GM19239 (cell line): ENCODE results near the gene DOCK9.

Experiments used
- DNase-seq: peaks from one replicate; pipeline ENCODE4 v3.0.0; 2011; ENCODE audit warnings: low spot score; ENCODE audit not compliant: insufficient read length
- FAIRE-seq: peaks from 2 replicates; lab custom pipeline; 2011; peaks lifted over from hg19 to GRCh38; lab: Jason Lieb, UNC

DOCK9 gene

DNA sequence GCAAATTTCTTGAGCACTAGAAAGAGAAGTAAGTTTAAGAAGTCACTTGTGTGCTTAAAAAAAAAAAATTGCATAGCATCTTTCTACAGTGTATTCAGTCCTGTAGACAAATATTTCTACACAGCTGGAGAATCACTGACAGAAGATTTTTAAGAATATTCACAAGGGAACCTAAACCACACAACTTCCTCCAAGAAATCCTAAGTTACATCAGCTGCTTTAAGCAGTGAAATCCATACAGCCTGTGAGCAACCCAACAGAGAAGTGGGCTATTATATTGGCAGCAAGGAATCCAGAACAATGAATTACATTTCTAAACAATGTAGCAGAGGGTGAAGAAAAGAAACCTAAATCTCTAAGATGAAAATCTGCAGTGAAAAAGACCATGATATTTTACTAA is 1.5 kb downstream of the DOCK9 start:
- FAIRE-seq = no peak

DNA sequence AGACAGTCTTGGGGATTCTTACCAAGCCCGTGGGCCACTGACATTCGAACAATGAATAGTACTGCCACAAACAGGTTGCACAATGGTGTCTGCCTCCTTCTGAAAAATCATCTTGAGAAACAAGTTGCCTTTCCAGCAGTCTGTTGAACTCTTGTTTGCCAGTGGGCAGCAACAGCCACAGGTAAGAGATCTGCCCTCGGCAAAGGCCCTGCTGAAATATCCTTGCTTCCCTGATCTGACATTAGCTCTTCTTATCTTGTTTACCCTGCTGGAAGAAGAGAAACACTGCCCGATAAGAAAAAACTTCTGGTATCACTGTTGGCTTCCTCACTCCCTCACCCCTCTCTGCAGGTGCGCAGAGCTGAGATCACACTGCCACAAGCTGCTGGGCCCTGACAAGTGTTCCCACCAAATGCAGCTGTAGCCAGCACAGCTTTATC is 2.0 kb downstream of the DOCK9 start:
- DNase-seq (no peak), FAIRE-seq (no peak)

More for the DNA sequence above, 1.5 kb downstream of the DOCK9 start:
- no peak for DNase-seq

DNA sequence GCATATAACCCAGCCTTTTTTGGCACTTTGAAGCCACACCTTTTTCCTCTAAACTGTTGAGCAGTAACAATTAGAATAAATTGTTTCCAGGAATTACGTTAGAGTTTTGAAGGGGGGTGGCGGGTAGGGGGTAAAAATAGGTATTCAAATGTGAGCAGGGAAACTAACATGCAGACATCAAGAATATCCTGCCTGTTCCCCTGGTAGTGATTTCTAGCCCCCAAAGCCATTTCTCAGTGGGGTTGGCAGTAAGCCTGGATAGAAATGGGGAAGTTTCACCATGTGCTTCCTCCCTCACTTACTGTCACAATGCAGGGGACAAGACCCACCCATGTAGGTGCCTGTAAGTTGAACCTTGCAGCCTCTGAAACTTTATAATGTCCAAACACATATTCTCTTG is 3.8 kb downstream of the DOCK9 start:
- DNase-seq (no peak), FAIRE-seq (no peak)

DNA sequence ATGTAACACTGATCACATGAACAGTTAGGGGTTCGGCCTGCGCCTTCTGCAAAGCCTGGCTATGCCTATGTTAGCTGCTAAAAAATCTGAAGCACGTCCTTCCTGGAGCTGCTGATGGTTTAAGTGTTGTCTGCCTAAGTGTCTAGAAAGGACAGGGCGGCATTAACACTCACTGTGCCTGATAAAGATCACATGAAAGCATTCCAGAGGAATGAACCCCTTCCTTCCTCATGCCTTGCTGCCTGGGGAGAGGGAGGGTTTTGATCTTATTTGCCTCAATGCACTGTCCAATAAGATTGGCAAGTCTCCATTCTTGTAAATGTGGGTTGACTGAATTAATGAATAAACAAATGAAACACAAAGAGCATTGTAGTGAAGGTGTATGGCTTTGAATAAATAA is 5.2 kb downstream of the DOCK9 start:
- FAIRE-seq (no peak), DNase-seq (no peak)

DNA sequence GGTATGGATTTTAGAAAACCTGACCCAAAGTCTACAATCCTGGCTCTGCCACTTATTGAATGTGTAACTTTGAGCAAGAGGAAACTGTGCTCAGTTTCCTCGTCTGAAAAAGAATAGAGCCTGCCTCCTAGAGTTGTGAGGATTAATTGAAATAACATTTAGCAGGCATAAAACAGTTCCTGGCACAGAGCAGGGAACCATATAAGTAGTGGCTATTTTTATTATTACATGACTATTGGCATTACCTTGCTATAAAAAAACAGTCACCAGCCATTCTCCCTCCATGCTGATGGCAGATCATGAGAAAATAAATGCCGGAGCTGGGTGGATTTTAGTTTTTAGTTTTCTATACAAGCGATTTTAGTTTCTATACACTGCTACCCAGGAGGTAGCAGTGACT is 5.8 kb downstream of the DOCK9 start:
- DNase-seq = no peak
- no peak for FAIRE-seq

DNA sequence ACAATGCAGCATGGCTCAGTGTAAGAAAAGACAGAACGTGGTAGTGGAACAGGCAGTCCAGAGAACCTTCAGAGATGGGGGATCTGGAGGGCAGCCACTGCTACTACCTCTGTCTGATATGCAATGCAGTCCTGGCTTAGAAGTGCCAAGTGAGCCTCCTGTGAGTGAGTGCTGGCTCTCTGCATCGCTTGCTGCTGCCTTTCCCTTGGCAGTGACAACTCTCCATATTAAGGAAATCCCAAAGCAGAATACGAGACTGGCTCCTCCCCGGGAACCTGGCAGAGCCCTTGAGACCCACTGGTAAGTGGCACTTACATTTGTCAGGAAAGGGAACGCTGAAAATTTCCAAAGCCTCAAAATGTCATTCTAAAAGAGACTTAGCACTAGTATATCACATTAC is 7.5 kb downstream of the DOCK9 start:
- FAIRE-seq (no peak), DNase-seq (no peak)

DNA sequence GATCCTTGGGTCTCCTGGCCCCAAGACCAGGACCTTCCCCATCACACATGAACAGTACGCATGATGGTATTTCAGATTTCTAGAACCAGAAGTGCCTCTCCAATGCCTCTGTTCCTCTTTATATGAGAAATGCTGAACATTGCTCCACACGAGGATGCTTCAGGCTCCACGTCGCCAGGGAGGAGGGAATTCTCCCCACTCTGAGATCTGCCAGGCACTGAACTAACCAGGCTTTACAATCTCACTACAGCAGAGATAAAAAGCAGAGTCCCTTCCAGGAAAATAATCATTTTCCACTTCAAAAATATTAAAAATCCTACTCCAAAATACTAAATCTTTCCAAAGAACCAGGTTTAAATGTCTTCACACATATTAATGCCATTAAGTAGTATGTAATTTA is 10.4 kb downstream of the DOCK9 start:
- DNase-seq = no peak
- FAIRE-seq = no peak

DNA sequence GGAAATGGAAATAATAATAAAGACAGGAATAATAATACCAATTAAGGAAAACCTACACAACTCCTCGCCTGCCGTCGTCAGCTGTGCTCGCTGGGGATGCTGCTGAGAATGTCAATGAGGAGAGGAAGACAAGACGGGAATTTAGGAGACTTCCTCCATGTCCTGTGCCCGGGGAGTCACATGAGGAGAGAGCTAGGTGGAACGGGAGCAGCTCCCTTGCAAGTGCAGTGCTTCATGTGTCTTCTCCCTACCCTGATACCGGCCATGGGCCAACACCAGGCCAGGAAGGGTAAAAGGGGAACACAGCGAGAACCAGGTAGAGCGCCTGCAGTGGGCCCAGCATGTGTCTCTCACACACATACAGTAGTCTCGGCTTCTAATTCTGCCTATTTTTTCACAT is 11.8 kb downstream of the DOCK9 start:
- FAIRE-seq (no peak), DNase-seq (no peak)

DNA sequence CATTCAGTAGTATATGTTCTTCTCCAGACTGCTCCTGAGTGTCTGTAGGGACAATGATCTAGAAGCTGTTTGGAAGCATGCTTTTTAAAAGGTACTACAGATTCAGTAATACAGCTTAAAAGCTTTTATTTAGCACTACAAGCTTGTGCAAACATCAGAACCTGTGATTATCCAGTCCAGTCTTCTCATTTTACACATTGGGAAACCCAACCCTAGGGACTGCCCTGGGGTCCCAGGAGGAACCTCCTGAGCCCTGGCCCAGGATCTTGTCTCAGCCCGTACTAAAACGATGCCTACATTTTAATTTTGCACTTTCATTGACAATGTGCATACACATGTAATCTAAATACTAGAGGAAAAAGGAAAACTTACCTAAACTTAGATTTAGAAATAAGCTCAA is 12.5 kb downstream of the DOCK9 start:
- no peak for DNase-seq
- no peak for FAIRE-seq

DNA sequence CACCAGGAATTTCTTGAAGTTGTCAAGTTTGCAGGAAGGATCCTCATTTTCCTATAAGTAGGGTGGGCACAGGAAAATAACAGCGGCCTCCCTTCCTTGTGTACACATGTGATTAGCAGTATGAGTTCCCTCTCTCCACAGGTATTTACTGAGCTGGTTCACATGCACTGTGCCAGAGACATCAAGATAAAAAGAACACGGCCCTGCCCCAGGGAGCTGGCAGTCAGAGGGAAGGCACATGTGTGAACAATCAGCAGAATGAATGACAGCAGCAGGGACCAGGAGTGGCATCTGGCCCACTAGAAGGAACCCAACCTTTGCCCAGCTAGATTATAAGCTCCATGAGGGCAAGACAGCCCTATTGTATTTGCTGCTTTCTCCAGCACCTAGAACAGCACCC is 13.9 kb downstream of the DOCK9 start:
- FAIRE-seq = no peak
- no peak for DNase-seq

DNA sequence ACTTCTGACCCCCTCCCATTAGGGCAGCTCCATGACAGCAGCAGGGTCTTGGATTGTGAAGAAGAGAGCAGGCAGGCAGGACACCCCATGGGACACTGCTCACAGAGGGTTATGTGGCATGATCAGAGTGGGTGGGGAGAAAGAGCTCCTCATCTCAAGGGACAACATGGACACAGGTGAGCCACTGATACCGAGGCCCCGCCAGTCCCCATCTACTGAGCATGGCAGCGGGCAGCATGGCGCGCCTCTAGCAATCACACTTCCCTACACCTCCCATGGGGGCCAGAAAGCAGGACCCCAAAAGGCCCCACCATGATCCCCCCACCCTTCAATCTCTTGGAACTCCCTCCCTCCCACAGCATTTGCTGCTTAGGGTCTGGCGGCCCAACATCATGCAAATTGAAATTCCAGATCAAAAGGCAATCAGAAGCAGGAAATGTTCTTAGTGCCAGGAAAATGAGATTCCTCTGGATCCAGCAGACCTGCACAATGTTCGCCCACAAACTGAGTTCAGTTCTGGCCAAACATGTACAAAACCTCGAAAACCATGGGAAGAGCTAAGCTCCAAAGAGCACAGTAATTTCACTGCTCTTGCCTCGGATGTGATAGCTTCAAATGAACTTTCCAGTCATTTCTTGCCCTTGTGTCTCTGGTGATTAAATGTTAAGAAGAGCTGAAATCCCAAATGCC is 14.8 kb downstream of the DOCK9 start:
- DNase-seq (no peak), FAIRE-seq (no peak)

DNA sequence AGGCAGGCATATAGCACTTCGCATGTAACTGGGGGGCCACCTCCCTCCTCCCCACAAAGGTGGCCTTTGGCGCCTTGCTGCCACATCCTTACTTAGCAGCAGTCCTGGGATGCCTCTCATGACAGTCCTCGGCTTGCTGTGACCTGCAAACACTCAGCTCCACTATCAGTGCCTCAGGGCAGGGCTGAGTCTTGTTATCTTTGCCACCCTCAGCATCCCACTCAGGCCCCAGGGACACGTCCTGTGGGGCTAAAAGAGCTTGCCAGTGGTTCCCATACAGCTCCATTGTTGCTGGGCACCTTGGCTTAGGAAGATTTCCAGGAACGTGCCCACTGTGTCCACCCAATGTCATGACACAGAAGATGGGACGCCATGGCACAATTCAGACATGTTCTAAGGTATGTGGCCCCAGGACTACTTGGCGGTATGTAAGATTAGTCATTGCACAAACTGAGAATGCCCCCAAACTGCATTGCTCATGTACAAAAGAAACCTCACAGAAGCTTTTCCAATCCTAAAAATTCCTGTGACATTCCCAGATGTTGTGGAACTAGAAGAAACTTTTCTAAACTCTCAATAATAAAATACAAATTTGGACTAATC is 16.3 kb downstream of the DOCK9 start:
- FAIRE-seq = no peak

DNA sequence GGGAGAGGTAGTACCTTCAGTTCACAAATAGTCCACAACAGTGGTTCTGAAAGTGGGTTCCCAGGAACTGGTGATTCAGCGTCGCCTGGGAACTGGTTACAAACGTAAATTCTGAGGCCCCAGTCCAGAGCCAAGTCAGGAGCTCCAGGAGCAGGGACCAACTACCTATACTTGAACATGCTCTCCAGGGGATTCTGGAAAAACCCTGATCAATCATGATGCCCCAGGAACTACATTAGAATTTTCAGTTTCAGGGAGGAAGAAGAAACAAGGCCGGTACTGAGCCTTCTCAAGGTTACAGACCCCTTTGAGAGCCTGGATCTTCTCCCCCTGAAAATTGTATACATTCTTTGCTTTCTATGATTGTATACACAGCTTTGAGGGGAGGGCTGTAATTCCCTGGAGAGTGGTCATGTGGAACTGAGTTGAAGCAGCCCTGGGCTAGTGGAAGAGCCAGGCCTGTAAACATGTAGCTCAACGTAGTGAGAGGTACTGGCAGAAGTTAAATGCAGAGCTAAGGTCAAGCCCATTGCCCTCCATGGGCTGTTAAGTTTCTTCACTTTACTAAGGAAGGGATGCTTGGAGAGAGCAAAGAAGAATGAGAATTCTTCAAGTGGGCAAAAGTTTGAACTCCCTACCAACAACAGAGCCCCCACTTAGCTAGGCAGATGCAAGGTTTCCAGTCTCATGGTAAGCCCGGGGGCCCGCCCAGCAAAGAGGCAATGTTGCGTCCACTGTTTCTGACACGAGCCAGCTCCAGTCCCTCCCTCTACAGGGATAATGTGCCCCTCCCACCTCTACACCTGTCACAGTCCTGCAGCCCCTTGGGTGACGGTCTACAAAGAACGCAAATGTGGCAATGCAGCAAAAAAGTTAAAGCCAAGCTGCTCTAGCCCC is 17.0 kb downstream of the DOCK9 start:
- FAIRE-seq (no peak), DNase-seq (no peak)

More for the DNA sequence above, 16.3 kb downstream of the DOCK9 start:
- no peak for DNase-seq

DNA sequence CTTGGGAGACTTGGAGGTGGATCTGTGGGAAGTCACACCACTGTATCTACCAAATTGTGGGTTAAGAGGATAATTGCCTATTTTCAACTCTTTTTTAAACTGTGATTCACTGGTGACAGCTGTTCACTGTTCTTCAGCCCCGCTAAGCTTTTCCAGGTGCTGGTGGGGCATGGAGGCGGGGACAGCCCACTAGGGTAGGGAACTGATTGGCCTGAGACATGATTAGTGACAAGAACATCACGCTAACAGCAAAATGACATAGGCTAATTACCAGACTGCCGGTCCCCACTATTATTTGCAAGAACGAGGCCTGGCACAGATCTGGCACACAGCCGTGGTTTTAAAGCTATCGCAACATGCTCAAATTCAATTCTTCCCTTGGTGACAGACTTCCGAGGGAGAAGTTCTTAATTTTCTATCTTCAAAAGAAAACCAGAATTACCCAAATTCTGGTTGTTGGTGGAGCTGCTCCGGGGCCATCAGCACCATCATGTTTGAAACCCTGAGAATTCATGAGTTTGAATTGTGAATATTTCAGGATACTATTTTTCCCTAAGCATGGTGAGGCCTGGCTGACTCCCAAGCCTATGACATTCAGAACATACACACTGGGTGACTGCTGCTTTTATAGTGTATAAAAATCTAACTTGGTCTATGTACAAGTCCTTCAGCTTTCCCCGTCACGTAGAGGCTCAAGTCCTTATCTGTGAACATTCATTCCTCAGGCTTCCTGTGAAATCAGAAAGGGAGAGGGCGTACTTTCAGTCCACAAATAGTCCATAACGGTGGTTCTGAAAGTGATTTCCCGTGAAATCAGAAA is 17.9 kb downstream of the DOCK9 start:
- DNase-seq (no peak), FAIRE-seq (no peak)

DNA sequence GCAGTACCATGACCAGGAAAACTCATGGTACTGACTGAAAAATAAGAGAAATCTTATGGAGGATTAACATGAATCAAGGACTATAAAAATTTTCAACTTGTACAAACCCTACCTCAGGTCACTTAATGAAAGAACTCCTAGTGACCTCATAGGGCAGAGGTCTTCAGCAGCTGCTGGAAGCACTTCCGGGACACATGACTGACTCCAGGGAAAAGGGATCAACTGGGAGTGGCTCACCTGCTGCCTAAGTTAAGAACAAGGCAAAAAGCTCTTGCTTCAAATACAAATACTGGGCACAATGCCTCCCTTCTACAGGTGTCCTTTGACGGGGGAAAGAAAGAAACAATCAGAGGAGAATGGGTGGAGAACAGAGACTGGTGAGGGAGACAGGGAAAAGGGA is 18.6 kb downstream of the DOCK9 start:
- FAIRE-seq (no peak), DNase-seq (no peak)

DNA sequence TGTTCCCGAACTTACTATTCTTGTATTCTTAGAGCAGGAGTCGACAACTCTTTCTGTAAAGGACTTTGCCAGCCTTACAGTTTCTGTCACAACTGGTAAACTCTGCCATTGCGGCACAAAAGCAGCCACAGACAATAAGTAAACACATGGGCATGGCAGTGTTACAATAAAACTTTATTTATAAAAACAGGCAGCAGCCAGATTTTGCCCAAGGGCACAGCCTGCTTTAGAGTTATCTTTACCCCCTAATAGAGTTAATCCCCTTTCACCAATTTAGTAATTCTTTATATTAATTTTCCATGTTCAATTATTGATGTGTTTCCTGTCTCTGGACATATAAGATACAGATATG is 19.4 kb downstream of the DOCK9 start:
- DNase-seq (no peak), FAIRE-seq (no peak)

DNA sequence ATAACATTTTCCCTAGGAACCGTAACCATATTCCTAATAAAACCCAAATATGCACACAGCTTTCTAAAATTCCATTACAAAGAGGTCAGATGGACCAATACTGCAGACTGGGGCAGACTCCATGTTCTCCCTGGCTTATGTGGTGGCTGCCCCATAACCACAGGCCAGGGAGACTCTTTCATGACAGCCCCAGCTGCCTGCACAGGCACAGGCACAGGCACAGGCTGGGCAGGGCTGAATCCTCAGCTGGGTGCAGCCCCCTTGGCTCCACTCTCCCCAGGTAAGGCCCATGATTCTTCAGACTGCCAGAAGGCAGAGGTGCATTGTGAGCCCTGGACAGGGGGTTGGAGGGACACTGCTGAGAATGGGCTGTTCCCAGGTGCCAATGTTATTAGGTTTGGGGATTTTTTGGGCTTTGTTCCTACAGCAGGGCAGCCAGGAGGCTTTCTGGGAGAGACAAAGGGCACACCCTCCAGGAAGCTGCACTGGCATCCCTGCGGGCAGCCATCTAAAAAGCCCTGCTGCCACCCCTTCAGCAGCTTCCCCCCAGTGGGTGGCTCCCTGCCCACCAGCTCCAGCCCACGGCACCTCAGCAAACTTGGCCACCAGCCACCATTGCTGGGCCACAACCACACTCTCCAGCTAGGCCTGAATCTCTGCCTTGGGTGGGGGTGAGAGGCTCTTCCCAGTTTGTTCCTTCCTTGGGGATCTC is 20.0 kb downstream of the DOCK9 start:
- FAIRE-seq (no peak), DNase-seq (no peak)

DNA sequence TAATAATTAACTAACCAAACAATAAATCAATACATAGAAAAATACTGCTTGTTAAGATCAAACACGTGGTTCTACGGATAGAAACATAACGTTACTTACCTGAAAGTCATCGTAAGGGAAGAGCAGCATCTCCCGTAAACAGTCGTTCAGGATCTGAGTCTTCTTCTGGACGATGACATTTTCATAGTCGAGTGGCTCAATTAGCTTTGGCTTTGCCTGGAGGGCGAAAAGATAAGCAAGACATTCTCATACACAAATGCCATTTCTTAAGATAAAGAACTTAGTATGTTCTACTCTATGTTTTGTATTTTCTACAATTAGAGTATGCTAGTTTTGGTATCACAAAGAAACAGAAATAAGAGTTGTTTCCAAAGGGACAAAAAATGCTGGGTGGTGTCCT is 22.5 kb downstream of the DOCK9 start:
- no peak for DNase-seq
- FAIRE-seq = no peak

DNA sequence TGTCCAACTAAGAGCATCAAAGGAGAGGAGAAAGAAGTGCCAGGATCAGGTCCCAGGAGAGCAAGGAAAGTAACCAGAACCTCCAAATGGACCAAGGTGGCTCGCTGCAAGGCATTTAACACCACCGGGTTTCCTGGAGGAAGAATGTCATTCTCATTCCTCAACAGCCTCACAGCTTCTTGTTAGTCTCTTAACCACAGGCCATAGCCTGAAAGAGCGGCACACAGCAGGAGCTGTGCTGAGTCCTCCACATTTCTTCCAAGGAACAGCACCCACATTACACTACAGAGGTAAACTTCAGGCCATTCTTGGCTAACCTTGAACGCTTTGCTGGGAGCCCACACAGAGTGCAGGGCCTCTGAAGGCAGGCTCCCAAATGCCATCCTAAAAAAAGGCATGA is 23.6 kb downstream of the DOCK9 start:
- no peak for FAIRE-seq
- DNase-seq = no peak

DNA sequence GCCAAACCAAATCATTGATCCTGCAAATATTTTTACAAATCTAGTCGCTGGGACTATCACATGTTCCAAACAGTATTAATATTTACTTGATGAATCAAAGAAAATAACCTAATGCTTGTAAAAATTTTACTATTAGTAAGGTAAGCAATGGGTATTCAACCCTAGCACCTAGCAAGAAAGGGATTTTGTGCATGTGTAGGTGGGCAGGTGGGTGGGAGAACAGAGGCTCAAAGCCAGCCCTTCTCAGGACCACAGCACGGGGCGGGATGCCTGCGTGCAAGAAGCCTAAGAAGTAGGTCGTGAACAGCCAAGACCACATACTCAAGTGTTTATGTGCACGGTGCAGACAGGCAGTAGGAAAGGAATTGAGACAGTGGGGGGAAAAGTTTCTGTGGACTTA is 26.6 kb downstream of the DOCK9 start:
- no peak for FAIRE-seq
- no peak for DNase-seq
